T follicular helper cell (primary cell): ENCODE data around the gene ARHGAP24.

Experiments used
- DNase-seq: peaks from one replicate; pipeline ENCODE4 v3.0.0-alpha.2; 2020; ENCODE audit warnings: low read depth

ARHGAP24 gene

GRCh38 chr4:85580489-85580888 is 105.5 kb downstream of the ARHGAP24 start:
- no peak for DNase-seq

GRCh38 chr4:85587952-85588351 is 113.0 kb downstream of the ARHGAP24 start:
- DNase-seq: no peak

GRCh38 chr4:85591406-85592098 is 116.6 kb downstream of the ARHGAP24 start:
- no peak for DNase-seq

GRCh38 chr4:85595098-85595775 is 120.3 kb downstream of the ARHGAP24 start:
- no peak for DNase-seq

GRCh38 chr4:85595796-85596559 is 121.0 kb downstream of the ARHGAP24 start:
- no peak for DNase-seq

- DNase-seq: no peak
Observed at GRCh38 chr4:85598936-85599335, 124.0 kb downstream of the ARHGAP24 start.

- no peak for DNase-seq
Observed at GRCh38 chr4:85600501-85600900, 125.6 kb downstream of the ARHGAP24 start.

GRCh38 chr4:85603437-85604336 is 128.7 kb downstream of the ARHGAP24 start:
- no peak for DNase-seq

- no peak for DNase-seq
Observed at GRCh38 chr4:85606505-85606904, 131.6 kb downstream of the ARHGAP24 start.

GRCh38 chr4:85607624-85608023 is 132.7 kb downstream of the ARHGAP24 start:
- DNase-seq: no peak

GRCh38 chr4:85610450-85610849 is 135.5 kb downstream of the ARHGAP24 start:
- no peak for DNase-seq

GRCh38 chr4:85611661-85612060 is 136.7 kb downstream of the ARHGAP24 start:
- no peak for DNase-seq

- DNase-seq: no peak
Observed at GRCh38 chr4:85613901-85614300, 139.0 kb downstream of the ARHGAP24 start.

- no peak for DNase-seq
Observed at GRCh38 chr4:85615952-85616351, 141.0 kb downstream of the ARHGAP24 start.

- DNase-seq: no peak
Observed at GRCh38 chr4:85617202-85617601, 142.3 kb downstream of the ARHGAP24 start.

- no peak for DNase-seq
Observed at GRCh38 chr4:85632981-85633380, 158.0 kb downstream of the ARHGAP24 start.

GRCh38 chr4:85637778-85638177 is 162.8 kb downstream of the ARHGAP24 start:
- DNase-seq: no peak

- DNase-seq: no peak
Observed at GRCh38 chr4:85639946-85640345, 165.0 kb downstream of the ARHGAP24 start.

GRCh38 chr4:85642356-85643100 is 167.6 kb downstream of the ARHGAP24 start:
- DNase-seq: no peak

GRCh38 chr4:85644061-85644460 is 169.1 kb downstream of the ARHGAP24 start:
- DNase-seq: no peak

GRCh38 chr4:85650908-85651307 is 176.0 kb downstream of the ARHGAP24 start:
- no peak for DNase-seq
